Heart right ventricle (tissue), 16 donors: ENCODE data around the gene COL1A1. TPM values are rescaled to one million over a fixed set of nuclear protein-coding genes. Genes with fewer than 3 reads are reported as not detected.

ENCODE experiments used
- ATAC-seq, 8 donors: fragments of 200-7000 bp; cut with Tn5 transposase; one replicate each; pipeline ENCODE4 v1.9.1; 2020; ENCODE audit warnings: mild to moderate bottlenecking in 8 of 8, moderate library complexity in 8 of 8, moderate number of reproducible peaks in 1 of 8
- DNase-seq, 2 donors: peaks; one replicate each; pipeline ENCODE4 v3.0.0-alpha.2; 2020
- H3K27ac ChIP-seq, 10 donors: fragments of 200-600 bp; sonication (generic) in 2 of 10; one replicate each; pipeline versions ENCODE4 v1.5.0 to v1.8.0; 2020 to 2022; ENCODE audit warnings: mild to moderate bottlenecking in 3 of 10
- H3K27me3 ChIP-seq, 7 donors: fragments of 200-600 bp; one replicate each; pipeline ENCODE4 v1.8.0; 2021 to 2022; ENCODE audit warnings: mild to moderate bottlenecking in 2 of 7
- H3K36me3 ChIP-seq, 9 donors: fragments of 200-600 bp; sonication (generic) in 1 of 9; one replicate each; pipeline versions ENCODE4 v1.5.0 to v1.8.0; 2020 to 2022; ENCODE audit warnings: mild to moderate bottlenecking in 2 of 9
- H3K4me1 ChIP-seq, 9 donors: fragments of 200-600 bp; sonication (generic) in 1 of 9; one replicate each; pipeline versions ENCODE4 v1.5.0 to v1.8.0; 2020 to 2022; ENCODE audit warnings: mild to moderate bottlenecking in 4 of 9
- H3K4me3 ChIP-seq, 10 donors: fragments of 200-600 bp; sonication (generic) in 2 of 10; one replicate each; pipeline versions ENCODE4 v1.5.0 to v1.8.0; 2020 to 2022; ENCODE audit warnings: mild to moderate bottlenecking in 7 of 10, moderate library complexity in 2 of 10
- H3K9me3 ChIP-seq, 11 donors: fragments of 200-600 bp in 10 of 11; sonication (generic) in 2 of 11; one replicate each; pipeline versions ENCODE4 v1.5.0 to v1.8.0; 2013 to 2022; ENCODE audit warnings: mild to moderate bottlenecking in 2 of 11, control low read depth in 1 of 11, moderate library complexity in 1 of 11
- CTCF ChIP-seq, 9 donors: fragments of 200-600 bp; sonication (generic) in 2 of 9; IDR thresholded peaks; one replicate each; pipeline versions ENCODE4 v1.5.0 to v1.8.0; 2021 to 2022; ENCODE audit warnings: antibody characterized with exemption in 9 of 9, mild to moderate bottlenecking in 5 of 9, moderate library complexity in 1 of 9
- WGBS, 2 donors: extraction: QIAGEN DNeasy Blood & Tissue Kit; methylation state at CpG; one replicate each; pipeline ENCODE4 v1.1.7; 2013; ENCODE audit warnings: inconsistent platforms in 1 of 2; 5-methylcytosine and 5-hydroxymethylcytosine counted together
- intact Hi-C, 10 donors: fragments of 100-400 bp; cut with DNase I; formaldehyde crosslinking; loops; one replicate each; pipeline versions ENCODE4 v1.11.1 to v1.14.2; 2022
- polyA plus RNA-seq, 2 donors: library from polyadenylated mRNA; stranded (reverse); fragments of 200-250 nt; gene quantifications; one replicate each; pipeline ENCODE4 v1.2.3, GENCODE V29; 2013
- total RNA-seq, 10 donors: library from RNA; stranded (reverse); fragmentation: NEBNext Ultra II Directional in 3 of 10; extraction: Animal tissue kit (Norgen Biotek cat#: 25700) in 3 of 10; gene quantifications; one replicate each; pipeline versions ENCODE4 v1.2.1 to v1.2.4, GENCODE V29; 2021 to 2023
- donor health status: Arrhythmogenic right ventricular cardiomyopathy.
- donor health status: ischemic (EF 13 %, LVEDD 7.1; RV severe dilation, severe dysfunction).
- donor health status: healthy with polysubstance abuse.
- donor health status: DM: no; HTN: yes; CAD: no.
- donor health status: DM: no; HTN: no; CAD: no.
- donor health status: ischemic (EF 25% LVEDD 6.9; RV normal size, moderate dysfunction).
- donor health status: ischemic (EF 25% LVEDD 5.7; RV mildly dilated, moderate dysfunction).
- donor health status: healthy.
- donor health status: DM: yes; HTN: yes; CAD: no.
- donor health status: Ischemic cardiomyopathy.
- donor health status: ischemic (EF 35%, LVEDD 5.7; RV mildly dilated, moderate dysfunction).
- donor health status: nonischemic (EF 11% LVEDD 7.7; RV severe dilation, severe dysfunction).
- donor health status: DM: yes; HTN: yes; CAD: no.
- donor health status: PGD.
- donor health status: ischemic (EF 29% LVEDD 5.4; RV normal size, mild dysfunction).
- donor health status: nonischemic (EF 23%, LVEDD 6.1; RV moderate dilation, normal function).

COL1A1 gene
- total and polyA plus RNA-seq, 12 donors: 30.2 to 455 (median 45.9) TPM

DNA sequence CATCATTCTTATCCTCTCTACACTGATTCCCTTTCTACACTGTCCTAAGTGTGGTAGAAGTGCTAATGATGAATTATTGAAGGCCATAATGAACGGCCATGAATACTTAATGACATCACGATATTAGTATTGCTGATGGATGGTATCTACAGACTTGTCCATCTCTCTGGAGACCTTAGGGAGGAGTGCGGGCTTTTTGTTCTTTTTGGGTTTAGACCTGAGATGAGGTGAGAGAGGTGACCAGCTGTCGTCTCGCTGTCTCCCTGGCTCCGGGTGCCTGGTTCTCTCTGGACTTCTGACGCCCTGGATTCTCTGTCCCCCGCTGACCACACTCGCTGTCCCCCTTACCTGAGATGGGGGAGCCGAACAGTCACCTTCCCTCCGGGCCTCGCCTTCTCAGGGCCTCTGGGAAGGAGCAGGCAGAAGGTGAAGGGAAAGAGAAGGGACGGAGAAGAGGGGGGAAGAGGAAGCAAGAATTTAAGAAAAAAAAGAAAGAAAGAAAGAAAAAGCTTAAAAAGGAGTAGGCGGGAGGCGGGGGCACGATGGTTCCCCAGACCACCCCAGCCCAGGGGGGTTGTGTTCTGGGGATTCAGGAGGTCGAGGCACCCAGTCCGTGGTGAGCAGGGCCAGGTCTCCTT lies 18.5 kb downstream of the COL1A1 start:
- no peak for TF ChIP-seq CTCF (IDR thresholded peaks at IDR 0.05)
- peak overlapping the region in 1 of 10 donors; percentile 36 for H3K27ac ChIP-seq
- intact Hi-C loops: no loop called here
- no peak overlapping the region for H3K4me3 ChIP-seq
- H3K9me3 ChIP-seq: no peaks in the 10 kb centered on the region
- H3K27me3 ChIP-seq: no peaks in the 10 kb centered on the region
- H3K4me1 ChIP-seq: peaks cover 10 to 31% (median 11%) of the 10 kb centered on the region in 9 donors
- ATAC-seq: no peak
- H3K36me3 ChIP-seq: peaks cover 0 to 33% (median 8%) of the 10 kb centered on the region in 9 donors
- no peak for DNase-seq
- WGBS, 2 donors: 79 to 87% methylated on average over 18 of the region's 18 CpGs

DNA sequence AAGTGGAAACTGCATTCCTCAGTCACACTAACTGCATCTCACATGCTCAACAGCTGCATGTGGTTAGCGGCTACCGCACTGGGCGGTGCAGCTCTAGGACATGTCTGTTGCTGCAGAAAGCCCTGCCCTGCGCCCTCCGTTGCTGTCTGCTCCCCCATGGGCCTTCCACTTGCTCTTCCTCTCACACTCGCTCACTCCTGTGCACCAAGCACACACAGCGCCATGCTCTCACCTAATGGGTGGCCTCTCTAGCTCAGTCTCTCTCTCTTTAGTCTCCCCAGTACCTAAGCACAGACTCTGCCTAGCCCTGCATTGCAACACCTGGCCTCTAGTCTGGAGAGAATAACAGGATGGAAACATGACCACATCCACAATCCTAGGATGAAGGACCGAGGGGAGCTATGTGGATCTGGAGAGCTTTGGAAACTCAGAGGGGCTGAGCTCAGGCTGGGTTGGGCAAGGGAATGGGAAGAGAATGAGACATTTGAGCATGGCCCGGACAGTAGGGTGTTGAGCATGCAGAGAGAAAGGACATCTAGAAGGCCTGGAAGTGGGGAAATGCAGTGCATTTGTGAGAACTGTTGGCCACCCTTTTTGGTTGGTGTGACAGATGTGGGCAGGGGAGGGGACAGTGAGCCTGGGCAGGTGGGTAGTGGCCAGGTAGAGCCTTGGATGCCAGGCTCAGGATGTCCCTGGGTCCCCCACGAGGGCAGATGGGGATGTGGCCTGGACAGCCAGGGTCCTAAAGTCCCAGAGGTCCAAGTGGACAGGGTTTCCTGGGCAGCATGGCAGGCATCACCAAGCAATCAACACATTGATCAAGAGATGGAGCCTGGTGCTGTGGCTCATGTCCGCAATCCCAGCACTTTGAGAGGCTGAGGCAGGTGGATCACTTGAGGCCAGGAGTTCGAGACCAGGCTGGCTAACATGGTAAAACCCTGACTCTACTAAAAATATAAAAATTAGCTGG lies 19.6 kb downstream of the COL1A1 start:
- peaks cover 17 to 41% (median 21%) of the 10 kb centered on the region in 9 donors for H3K4me1 ChIP-seq
- 80 to 82% methylated on average over 12 of the region's 12 CpGs for WGBS, 2 donors
- TF ChIP-seq CTCF (IDR thresholded peaks at IDR 0.05): no peak
- ATAC-seq (no peak), DNase-seq (no peak)
- no peaks in the 10 kb centered on the region for H3K27me3 ChIP-seq
- H3K9me3 ChIP-seq: no peaks in the 10 kb centered on the region
- peaks cover 0 to 23% (median 8%) of the 10 kb centered on the region in 9 donors for H3K36me3 ChIP-seq
- no peak overlapping the region for H3K4me3 ChIP-seq
- intact Hi-C loops: no loop called here
- H3K27ac ChIP-seq: peak overlapping the region in 2 of 10 donors; percentile 4 to 7

DNA sequence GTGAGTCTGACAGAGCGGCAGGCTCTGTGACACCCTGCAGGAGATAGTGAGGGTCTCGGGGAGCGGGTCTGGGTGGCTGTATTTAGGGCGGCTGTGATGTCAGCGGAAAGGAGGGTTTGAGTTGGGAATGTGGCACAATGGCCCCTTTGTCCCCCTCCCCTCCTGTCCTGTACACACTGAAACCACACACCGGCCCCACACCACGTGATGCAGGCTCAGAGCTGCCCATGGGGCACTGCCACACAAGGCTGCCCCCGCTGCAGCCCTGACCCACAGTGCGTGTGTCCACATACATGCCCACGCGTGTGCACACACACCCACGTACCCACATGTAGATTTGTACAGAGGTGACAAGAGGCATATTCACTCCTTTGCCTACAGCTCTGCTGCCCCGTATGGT lies 20.3 kb downstream of the COL1A1 start:
- WGBS, 2 donors: 91 to 94% methylated on average over 13 of the region's 13 CpGs
- Histone ChIP-seq H3K27me3 (no peaks in the 10 kb centered on the region), H3K36me3 (peaks cover 0 to 16% (median 6%) of the 10 kb centered on the region in 9 donors), H3K4me1 (peaks cover 21 to 48% (median 27%) of the 10 kb centered on the region in 9 donors), H3K4me3 (no peak overlapping the region), H3K27ac (no peak overlapping the region), H3K9me3 (no peaks in the 10 kb centered on the region)
- DNase-seq (no peak), ATAC-seq (no peak)
- TF ChIP-seq CTCF (IDR thresholded peaks at IDR 0.05): no peak
- intact Hi-C loops: no loop called here

DNA sequence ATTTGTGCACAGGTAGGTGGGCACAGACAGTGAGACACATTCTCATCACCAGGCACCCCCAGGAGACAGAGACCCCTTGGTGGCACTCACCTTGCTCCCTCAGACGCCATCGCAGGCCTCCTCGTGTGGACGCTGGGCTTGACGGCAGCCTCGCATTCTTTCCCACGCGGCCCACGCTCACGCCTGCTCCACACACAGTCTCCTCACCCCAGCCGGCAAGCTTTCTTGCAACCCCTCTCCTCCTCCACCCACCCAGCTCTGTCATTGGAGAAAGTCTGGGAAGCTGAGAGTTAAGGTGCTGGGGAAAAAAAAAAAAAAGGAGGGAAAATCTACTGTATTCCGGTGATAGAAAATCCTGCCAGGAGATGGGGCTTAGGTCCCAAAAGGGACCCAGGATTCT lies 20.8 kb downstream of the COL1A1 start:
- DNase-seq (no peak), ATAC-seq (no peak)
- Histone ChIP-seq H3K4me1 (peaks cover 21 to 48% (median 32%) of the 10 kb centered on the region in 9 donors), H3K27ac (no peak overlapping the region), H3K27me3 (no peaks in the 10 kb centered on the region), H3K36me3 (peaks cover 0 to 11% (median under 1%) of the 10 kb centered on the region in 9 donors), H3K9me3 (no peaks in the 10 kb centered on the region), H3K4me3 (no peak overlapping the region)
- TF ChIP-seq CTCF (IDR thresholded peaks at IDR 0.05): no peak
- intact Hi-C loops: no loop called here
- 82 to 83% methylated on average over 12 of the region's 12 CpGs for WGBS, 2 donors
